NT2/D1 (cell line): ENCODE results near the gene DGCR8.

Source experiments
- DNase-seq: peaks from one replicate; pipeline ENCODE4 v3.0.0-alpha.2; 2011; ENCODE audit warnings: low read depth, low spot score
- H3K27me3 ChIP-seq: 2 replicates; pipeline ENCODE4 v1.6.0; 2011; ENCODE audit warnings: mild to moderate bottlenecking; ENCODE audit not compliant: insufficient read length, insufficient read depth
- H3K36me3 ChIP-seq: 2 replicates; pipeline ENCODE4 v1.6.1; 2011; ENCODE audit warnings: mild to moderate bottlenecking, low read length, mixed read lengths; ENCODE audit not compliant: insufficient read depth, insufficient read length
- H3K4me1 ChIP-seq: 2 replicates; pipeline ENCODE4 v1.5.1; 2011; ENCODE audit not compliant: insufficient read depth, insufficient read length
- H3K4me3 ChIP-seq: 2 replicates; pipeline ENCODE4 v1.5.1; 2011; ENCODE audit warnings: low read depth; ENCODE audit not compliant: insufficient read length
- H3K9ac ChIP-seq: 2 replicates; pipeline ENCODE4 v1.6.0; 2011; ENCODE audit warnings: low read depth; ENCODE audit not compliant: insufficient read length
- H3K9me3 ChIP-seq: 2 replicates; pipeline ENCODE4 v1.5.1; 2011; ENCODE audit warnings: mild to moderate bottlenecking, low read length; ENCODE audit not compliant: insufficient read depth
- SUZ12 ChIP-seq: IDR thresholded peaks from 2 replicates; pipeline ENCODE4 v1.6.1; 2011; ENCODE audit not compliant: insufficient read length, insufficient read depth; ENCODE audit errors: extremely low read depth
- YY1 ChIP-seq: IDR thresholded peaks from 2 replicates; pipeline ENCODE4 v1.6.1; 2011; ENCODE audit not compliant: insufficient read length, insufficient read depth
- ZNF274 ChIP-seq: IDR thresholded peaks from 2 replicates; pipeline ENCODE4 v1.6.1; 2011; ENCODE audit warnings: mild to moderate bottlenecking, low read depth, low read length

Gene DGCR8

GRCh38 chr22:20117633-20118299 is 37.7 kb downstream of the DGCR8 start:
- H3K4me1 ChIP-seq: peaks cover 8% of the 10 kb centered on the region
- H3K27me3 ChIP-seq: no peaks in the 10 kb centered on the region
- no peaks in the 10 kb centered on the region for H3K9me3 ChIP-seq
- H3K9ac ChIP-seq: peak overlapping the region; percentile 98
- peaks cover 78% of the 10 kb centered on the region for H3K36me3 ChIP-seq
- TF ChIP-seq YY1 (no peak), ZNF274 (no peak), SUZ12 (no peak)
- peak overlapping the region; percentile 83 for H3K4me3 ChIP-seq
- no peak for DNase-seq

- no peak for DNase-seq
- H3K9me3 ChIP-seq: no peaks in the 10 kb centered on the region
- H3K27me3 ChIP-seq: no peaks in the 10 kb centered on the region
- H3K4me1 ChIP-seq: peaks cover 8% of the 10 kb centered on the region
- H3K9ac ChIP-seq: peak overlapping the region; percentile 98
- peaks cover 76% of the 10 kb centered on the region for H3K36me3 ChIP-seq
- peak overlapping the region; percentile 83 for H3K4me3 ChIP-seq
- TF ChIP-seq YY1: no peak
- no peak for TF ChIP-seq SUZ12
- no peak for TF ChIP-seq ZNF274
These were observed 38.4 kb downstream of the DGCR8 start for GRCh38 chr22:20118300-20119020.

- no peak for TF ChIP-seq YY1
- TF ChIP-seq ZNF274: no peak
- no peak for TF ChIP-seq SUZ12
- no peaks in the 10 kb centered on the region for H3K9me3 ChIP-seq
- no peak overlapping the region for H3K4me3 ChIP-seq
- H3K27me3 ChIP-seq: no peaks in the 10 kb centered on the region
- H3K9ac ChIP-seq: peak overlapping the region; percentile 50
- H3K4me1 ChIP-seq: peaks cover 6% of the 10 kb centered on the region
- no peak for DNase-seq
- H3K36me3 ChIP-seq: peaks cover 82% of the 10 kb centered on the region
These were observed 41.9 kb downstream of the DGCR8 start for GRCh38 chr22:20121856-20122415.

GRCh38 chr22:20123366-20124082 is 43.5 kb downstream of the DGCR8 start:
- Histone ChIP-seq H3K4me3 (no peak overlapping the region), H3K4me1 (peaks cover 6% of the 10 kb centered on the region), H3K27me3 (no peaks in the 10 kb centered on the region), H3K9ac (no peak overlapping the region), H3K9me3 (no peaks in the 10 kb centered on the region), H3K36me3 (peaks cover 91% of the 10 kb centered on the region)
- TF ChIP-seq ZNF274: no peak
- no peak for DNase-seq

- H3K9ac ChIP-seq: no peak overlapping the region
- no peak overlapping the region for H3K4me3 ChIP-seq
- H3K36me3 ChIP-seq: peaks cover 88% of the 10 kb centered on the region
- no peak for DNase-seq
- H3K9me3 ChIP-seq: no peaks in the 10 kb centered on the region
- no peaks in the 10 kb centered on the region for H3K27me3 ChIP-seq
- TF ChIP-seq ZNF274 (no peak), YY1 (no peak), SUZ12 (no peak)
- H3K4me1 ChIP-seq: peaks cover 6% of the 10 kb centered on the region
These were observed 44.2 kb downstream of the DGCR8 start for GRCh38 chr22:20124083-20124787.

GRCh38 chr22:20125201-20126174 is 45.4 kb downstream of the DGCR8 start:
- H3K4me3 ChIP-seq: no peak overlapping the region
- peaks cover 77% of the 10 kb centered on the region for H3K36me3 ChIP-seq
- peaks cover 9% of the 10 kb centered on the region for H3K4me1 ChIP-seq
- TF ChIP-seq ZNF274: no peak
- DNase-seq: no peak
- no peaks in the 10 kb centered on the region for H3K9me3 ChIP-seq
- H3K9ac ChIP-seq: no peak overlapping the region
- no peaks in the 10 kb centered on the region for H3K27me3 ChIP-seq
